SU-DHL-6 (cell line): Measurements from ENCODE around the gene LBHD1.

Experiments
- H2AFZ ChIP-seq: fragments of 200-600 bp; sonication (generic); 2 replicates; pipeline ENCODE4 v1.6.1; 2014; ENCODE audit warnings: low read depth, mild to moderate bottlenecking, moderate library complexity, mixed read lengths, antibody characterized with exemption, low read length; ENCODE audit not compliant: severe bottlenecking
- H3F3A ChIP-seq: fragments of 200-600 bp; shearing (Covaris generic); 2 replicates; pipeline ENCODE4 v1.6.0; 2016; ENCODE audit warnings: antibody characterized with exemption, mild to moderate bottlenecking; ENCODE audit not compliant: insufficient read depth
- H3K27ac ChIP-seq: fragments of 200-600 bp; sonication (generic); 2 replicates; pipeline ENCODE4 v1.5.1; 2016; ENCODE audit warnings: low read depth, mild to moderate bottlenecking, low read length, moderate library complexity, mixed read lengths
- H3K27me3 ChIP-seq: fragments of 200-600 bp; sonication (generic), shearing (Covaris generic); 2 replicates; pipeline ENCODE4 v1.6.0; 2014; ENCODE audit warnings: mild to moderate bottlenecking, low read length
- H3K36me3 ChIP-seq: fragments of 200-600 bp; sonication (generic); 2 replicates; pipeline ENCODE4 v1.6.1; 2014; ENCODE audit warnings: mild to moderate bottlenecking, low read length, mixed read lengths
- H3K4me2 ChIP-seq: fragments of 300-600, 200-600 bp; shearing (Covaris generic), sonication (generic); 2 replicates; pipeline ENCODE4 v1.6.0; 2014; ENCODE audit warnings: low read length, low read depth, mild to moderate bottlenecking; ENCODE audit not compliant: poor library complexity, severe bottlenecking
- H3K4me3 ChIP-seq: fragments of 200-600 bp; sonication (generic); 2 replicates; pipeline ENCODE4 v1.5.1; 2014; ENCODE audit warnings: antibody characterized with exemption, low read length, mild to moderate bottlenecking, mixed read lengths; ENCODE audit not compliant: insufficient read depth, poor library complexity, severe bottlenecking
- H3K79me2 ChIP-seq: fragments of 200-600 bp; sonication (generic); 2 replicates; pipeline ENCODE4 v1.6.1; 2014; ENCODE audit warnings: mild to moderate bottlenecking, low read length, moderate library complexity; ENCODE audit not compliant: insufficient read depth
- H3K9ac ChIP-seq: fragments of 200-600 bp; sonication (generic); 2 replicates; pipeline ENCODE4 v1.7.0; 2014; ENCODE audit warnings: mild to moderate bottlenecking, low read length
- H3K9me2 ChIP-seq: fragments of 200-600 bp; sonication (generic); replicated peaks from 2 replicates; pipeline ENCODE4 v1.6.1; 2014; ENCODE audit warnings: low read length; ENCODE audit not compliant: insufficient read depth
- H3K9me3 ChIP-seq: fragments of 200-600 bp; sonication (generic); 2 replicates; pipeline ENCODE4 v1.6.1; 2014; ENCODE audit warnings: low read length, mixed read lengths; ENCODE audit not compliant: insufficient read depth
- H4K20me1 ChIP-seq: fragments of 200-600 bp; sonication (generic); 2 replicates; pipeline ENCODE4 v1.6.1; 2014; ENCODE audit warnings: low read depth, mild to moderate bottlenecking, antibody characterized with exemption, low read length, moderate library complexity, mixed read lengths
- EZH2phosphoT487 ChIP-seq: fragments of 200-600 bp; sonication (generic), shearing (Covaris generic); conservative IDR thresholded peaks from 2 replicates; pipeline ENCODE4 v1.6.1; 2018; ENCODE audit warnings: mild to moderate bottlenecking, antibody characterized with exemption, low read length, moderate library complexity, mixed read lengths
- TF ChIP-seq, protein P1 (sequence below): fragments of 200-600 bp; sonication (generic); IDR thresholded peaks from one replicate; pipeline ENCODE4 v1.5.1; 2017; ENCODE audit warnings: antibody characterized with exemption, mild to moderate bottlenecking, low read length, moderate library complexity; ENCODE audit not compliant: insufficient read depth, poor library complexity, severe bottlenecking

The LBHD1 gene

GRCh38 chr11:62645671-62645945 is 26.5 kb downstream of the LBHD1 start:
- H3K79me2 ChIP-seq = peaks cover 51% of the 10 kb centered on the region
- TF ChIP-seq, protein P1, sequence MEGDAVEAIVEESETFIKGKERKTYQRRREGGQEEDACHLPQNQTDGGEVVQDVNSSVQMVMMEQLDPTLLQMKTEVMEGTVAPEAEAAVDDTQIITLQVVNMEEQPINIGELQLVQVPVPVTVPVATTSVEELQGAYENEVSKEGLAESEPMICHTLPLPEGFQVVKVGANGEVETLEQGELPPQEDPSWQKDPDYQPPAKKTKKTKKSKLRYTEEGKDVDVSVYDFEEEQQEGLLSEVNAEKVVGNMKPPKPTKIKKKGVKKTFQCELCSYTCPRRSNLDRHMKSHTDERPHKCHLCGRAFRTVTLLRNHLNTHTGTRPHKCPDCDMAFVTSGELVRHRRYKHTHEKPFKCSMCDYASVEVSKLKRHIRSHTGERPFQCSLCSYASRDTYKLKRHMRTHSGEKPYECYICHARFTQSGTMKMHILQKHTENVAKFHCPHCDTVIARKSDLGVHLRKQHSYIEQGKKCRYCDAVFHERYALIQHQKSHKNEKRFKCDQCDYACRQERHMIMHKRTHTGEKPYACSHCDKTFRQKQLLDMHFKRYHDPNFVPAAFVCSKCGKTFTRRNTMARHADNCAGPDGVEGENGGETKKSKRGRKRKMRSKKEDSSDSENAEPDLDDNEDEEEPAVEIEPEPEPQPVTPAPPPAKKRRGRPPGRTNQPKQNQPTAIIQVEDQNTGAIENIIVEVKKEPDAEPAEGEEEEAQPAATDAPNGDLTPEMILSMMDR = no peak
- no peak for TF ChIP-seq EZH2phosphoT487
- no peaks in the 10 kb centered on the region for H3K9me3 ChIP-seq
- H3K27ac ChIP-seq = peak overlapping the region; percentile 79
- H3K4me3 ChIP-seq = peak overlapping the region; percentile 89
- no peaks in the 10 kb centered on the region for H3K27me3 ChIP-seq
- H4K20me1 ChIP-seq = no peaks in the 10 kb centered on the region
- no peaks in the 10 kb centered on the region for H3K9me2 ChIP-seq
- no peak overlapping the region for H2AFZ ChIP-seq
- H3K36me3 ChIP-seq = no peaks in the 10 kb centered on the region
- peak overlapping the region; percentile 98 for H3K9ac ChIP-seq
- peak overlapping the region; percentile 86 for H3K4me2 ChIP-seq
- H3F3A ChIP-seq = peaks cover 4% of the 10 kb centered on the region

GRCh38 chr11:62644220-62644619 is 27.8 kb downstream of the LBHD1 start:
- Histone ChIP-seq H3K36me3 (no peaks in the 10 kb centered on the region), H3K4me3 (no peak overlapping the region), H4K20me1 (no peaks in the 10 kb centered on the region)

GRCh38 chr11:62632492-62632891 is 39.6 kb downstream of the LBHD1 start:
- H2AFZ ChIP-seq = no peak overlapping the region
- H3K4me2 ChIP-seq = no peak overlapping the region
- peaks cover 27% of the 10 kb centered on the region for H3K36me3 ChIP-seq
- TF ChIP-seq, protein P1 = no peak
- TF ChIP-seq EZH2phosphoT487 = no peak
- no peak overlapping the region for H3K4me3 ChIP-seq
- no peak overlapping the region for H3K9ac ChIP-seq
- H3K27me3 ChIP-seq = no peaks in the 10 kb centered on the region
- H3K27ac ChIP-seq = no peak overlapping the region
- H4K20me1 ChIP-seq = no peaks in the 10 kb centered on the region
- H3F3A ChIP-seq = no peaks in the 10 kb centered on the region
- H3K9me2 ChIP-seq = no peaks in the 10 kb centered on the region
- H3K79me2 ChIP-seq = no peaks in the 10 kb centered on the region
- H3K9me3 ChIP-seq = no peaks in the 10 kb centered on the region

More at GRCh38 chr11:62644220-62644619, 27.8 kb downstream of the LBHD1 start:
- H3K9me3 ChIP-seq = no peaks in the 10 kb centered on the region
- no peak overlapping the region for H3K9ac ChIP-seq
- TF ChIP-seq EZH2phosphoT487 = no peak
- TF ChIP-seq, protein P1 = no peak
- H3K4me2 ChIP-seq = no peak overlapping the region
- peaks cover 4% of the 10 kb centered on the region for H3F3A ChIP-seq
- H3K9me2 ChIP-seq = no peaks in the 10 kb centered on the region
- peaks cover 57% of the 10 kb centered on the region for H3K79me2 ChIP-seq
- H3K27me3 ChIP-seq = no peaks in the 10 kb centered on the region
- H2AFZ ChIP-seq = no peak overlapping the region
- no peak overlapping the region for H3K27ac ChIP-seq

GRCh38 chr11:62627713-62628112 is 44.4 kb downstream of the LBHD1 start:
- Histone ChIP-seq H2AFZ (no peak overlapping the region), H3K9me3 (no peaks in the 10 kb centered on the region), H3K36me3 (peaks cover 18% of the 10 kb centered on the region), H3K27ac (no peak overlapping the region), H3K27me3 (no peaks in the 10 kb centered on the region), H3K4me2 (no peak overlapping the region), H3F3A (peaks cover 11% of the 10 kb centered on the region), H4K20me1 (no peaks in the 10 kb centered on the region), H3K79me2 (no peaks in the 10 kb centered on the region), H3K9ac (no peak overlapping the region), H3K4me3 (no peak overlapping the region), H3K9me2 (no peaks in the 10 kb centered on the region)
- TF ChIP-seq, protein P1 = no peak
- no peak for TF ChIP-seq EZH2phosphoT487
